Gastrocnemius medialis (tissue), 4 donors: ENCODE measurements around the gene PHKA2. TPM values are rescaled to one million over a fixed set of nuclear protein-coding genes. Genes with fewer than 3 reads are reported as not detected.
"Not testable (repeated sequence)": the region's sequence is repeated elsewhere in the genome, so short reads cannot be mapped to it uniquely, and the experiment has no call there.

Experiments
- ATAC-seq, 2 donors: fragments of 150-250 bp; one replicate each; pipeline ENCODE4 v1.9.1; 2016
- DNase-seq, 2 donors: peaks; one replicate each; pipeline ENCODE4 v3.0.0-alpha.2; 2019
- H3K27ac ChIP-seq, 4 donors: fragments of 200-600 bp; sonication (generic); 1 replicate in 1 of 4; 2 replicates in 3 of 4; pipeline ENCODE4 v1.5.1; 2016 to 2018; ENCODE audit warnings: mild to moderate bottlenecking in 2 of 4, moderate library complexity in 1 of 4
- H3K27me3 ChIP-seq, 3 donors: fragments of 200-600 bp; sonication (generic) in 2 of 3; 1 replicate in 1 of 3; 2 replicates in 2 of 3; pipeline versions ENCODE4 v1.5.1 to v1.6.0; 2016 to 2019; ENCODE audit warnings: mild to moderate bottlenecking in 1 of 3, moderate library complexity in 1 of 3
- H3K36me3 ChIP-seq, 2 donors: fragments of 200-600 bp; sonication (generic) in 1 of 2; one replicate each; pipeline ENCODE4 v1.5.1; 2017 to 2018
- H3K4me1 ChIP-seq, 2 donors: fragments of 200-600 bp; sonication (generic) in 1 of 2; one replicate each; pipeline ENCODE4 v1.5.1; 2016 to 2017; ENCODE audit warnings: mild to moderate bottlenecking in 2 of 2
- H3K4me3 ChIP-seq, 4 donors: fragments of 200-600 bp; sonication (generic) in 3 of 4; 1 replicate in 1 of 4; 2 replicates in 3 of 4; pipeline ENCODE4 v1.5.1; 2016 to 2019; ENCODE audit warnings: mild to moderate bottlenecking in 2 of 4
- H3K9me3 ChIP-seq, 3 donors: fragments of 200-600 bp; sonication (generic) in 2 of 3; 1 replicate in 1 of 3; 2 replicates in 2 of 3; pipeline ENCODE4 v1.5.1; 2016 to 2019
- POLR2A ChIP-seq, 2 donors: fragments of 450-650 bp; IDR thresholded peaks; one replicate each; pipeline ENCODE4 v1.6.1; 2017; ENCODE audit warnings: antibody characterized with exemption in 2 of 2, mild to moderate bottlenecking in 2 of 2, moderate library complexity in 2 of 2
- in situ Hi-C, 4 donors: fragments of 200-750 bp; cut with MboI; loops; one replicate each; pipeline versions ENCODE4 v1.15.0 to v1.8.0; 2017; ENCODE audit warnings: low sequenced_read_pairs in 4 of 4
- intact Hi-C: fragments of 100-400 bp; cut with DNase I; formaldehyde crosslinking; loops from one replicate; pipeline ENCODE4 v1.15.1; 2023; ENCODE audit warnings: low total_unique reads
- total RNA-seq, 4 donors: library from RNA; depleted of rRNA; stranded (reverse); fragments of >200 nt; gene quantifications; one replicate each; pipeline versions ENCODE4 v1.1.0 to v1.2.3, GENCODE V29; 2016
- TF ChIP-seq, protein P1 (sequence below), 5 experiments: fragments of 450-650 bp in 3 of 5; fragments of 200-600 bp in 2 of 5; sonication (generic) in 2 of 5; IDR thresholded peaks in 4 of 5; conservative IDR thresholded peaks in 1 of 5; 1 replicate in 4 of 5; 2 replicates in 1 of 5; pipeline ENCODE4 v1.5.1; 2016 to 2019; ENCODE audit warnings: antibody characterized with exemption in 5 of 5, mild to moderate bottlenecking in 3 of 5, moderate library complexity in 3 of 5

Gene PHKA2
- total RNA-seq, 4 donors from 2014 or later, result 4.6 to 20.6 (median 11.0) TPM

DNA sequence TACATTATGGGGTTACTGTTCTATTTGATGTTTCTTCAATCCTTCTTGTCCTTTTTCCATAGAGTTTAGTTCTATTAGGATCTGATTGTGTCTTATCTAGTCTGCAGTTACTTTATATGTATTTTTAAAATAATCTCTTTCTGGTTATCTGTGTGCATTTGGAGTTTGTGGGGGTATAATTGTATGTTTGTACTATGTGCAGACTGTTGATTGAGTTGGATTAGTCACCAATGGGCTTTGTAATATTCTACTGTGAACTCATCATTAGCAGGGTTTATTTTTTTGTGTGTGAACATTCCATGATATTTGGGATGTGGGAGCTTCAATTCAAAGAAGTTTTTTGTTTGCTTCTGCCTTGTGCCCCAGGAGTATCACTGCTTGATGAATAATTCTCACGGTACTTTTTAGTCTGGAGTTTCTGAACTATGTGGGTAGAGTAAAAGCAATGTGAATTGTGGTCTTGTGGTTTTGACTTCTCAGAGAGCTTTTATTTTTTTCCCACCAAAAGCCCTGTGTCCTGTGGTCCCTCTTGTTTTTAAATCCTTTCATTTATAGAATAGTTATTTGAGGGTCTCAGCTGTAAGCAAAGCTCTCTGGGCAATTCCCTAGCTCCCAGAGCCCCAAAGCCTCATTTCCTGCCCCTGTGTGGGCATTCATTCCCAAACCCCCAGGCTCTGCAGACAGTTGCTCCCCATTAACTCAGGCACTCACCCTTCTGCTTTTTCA is 127.8 kb downstream of the PHKA2 start:
- H3K4me3 ChIP-seq, result no peak overlapping the region
- no peak for ATAC-seq
- intact Hi-C loops, result no loop called here
- DNase-seq, result no peak
- in situ Hi-C loops, result loop anchor here in 1 of 4 donors (25.0 kb wide), 1 partner anchor 94 kb away; no protein-coding TSS in a partner anchor
- H3K27me3 ChIP-seq, result no peaks in the 10 kb centered on the region
- H3K9me3 ChIP-seq, result no peaks in the 10 kb centered on the region
- H3K36me3 ChIP-seq, result no peaks in the 10 kb centered on the region
- no peak overlapping the region for H3K27ac ChIP-seq
- TF ChIP-seq POLR2A (IDR thresholded peaks at IDR 0.05), result no peak
- TF ChIP-seq, protein P1, sequence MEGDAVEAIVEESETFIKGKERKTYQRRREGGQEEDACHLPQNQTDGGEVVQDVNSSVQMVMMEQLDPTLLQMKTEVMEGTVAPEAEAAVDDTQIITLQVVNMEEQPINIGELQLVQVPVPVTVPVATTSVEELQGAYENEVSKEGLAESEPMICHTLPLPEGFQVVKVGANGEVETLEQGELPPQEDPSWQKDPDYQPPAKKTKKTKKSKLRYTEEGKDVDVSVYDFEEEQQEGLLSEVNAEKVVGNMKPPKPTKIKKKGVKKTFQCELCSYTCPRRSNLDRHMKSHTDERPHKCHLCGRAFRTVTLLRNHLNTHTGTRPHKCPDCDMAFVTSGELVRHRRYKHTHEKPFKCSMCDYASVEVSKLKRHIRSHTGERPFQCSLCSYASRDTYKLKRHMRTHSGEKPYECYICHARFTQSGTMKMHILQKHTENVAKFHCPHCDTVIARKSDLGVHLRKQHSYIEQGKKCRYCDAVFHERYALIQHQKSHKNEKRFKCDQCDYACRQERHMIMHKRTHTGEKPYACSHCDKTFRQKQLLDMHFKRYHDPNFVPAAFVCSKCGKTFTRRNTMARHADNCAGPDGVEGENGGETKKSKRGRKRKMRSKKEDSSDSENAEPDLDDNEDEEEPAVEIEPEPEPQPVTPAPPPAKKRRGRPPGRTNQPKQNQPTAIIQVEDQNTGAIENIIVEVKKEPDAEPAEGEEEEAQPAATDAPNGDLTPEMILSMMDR (IDR thresholded peaks at IDR 0.05 in 4 of 5, conservative IDR thresholded peaks at IDR 0.05 in 1 of 5), result no peak
- H3K4me1 ChIP-seq, result no peaks in the 10 kb centered on the region

DNA sequence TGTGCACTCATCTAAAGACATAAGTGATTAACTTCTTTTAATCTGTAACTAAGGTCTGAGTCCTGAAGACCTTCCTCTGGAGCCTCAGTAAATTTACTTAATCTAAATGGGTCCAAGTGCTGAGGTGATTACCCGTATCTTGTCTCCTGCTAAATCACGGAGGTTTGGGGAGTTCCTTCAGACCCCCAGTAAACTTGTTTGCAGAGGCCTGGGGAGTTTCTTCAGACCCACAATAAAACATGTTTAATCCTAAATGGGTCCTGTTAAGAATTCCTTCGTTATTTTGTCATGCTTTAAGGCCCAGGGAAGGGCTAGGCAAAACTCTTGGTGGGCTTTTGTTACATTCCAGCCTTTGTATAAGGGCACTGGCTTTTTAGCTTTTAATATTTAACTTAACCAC is 136.0 kb downstream of the PHKA2 start:
- ATAC-seq, H3K4me3 ChIP-seq, intact Hi-C loops, in situ Hi-C loops, H3K9me3 ChIP-seq, H3K27ac ChIP-seq, DNase-seq, H3K27me3 ChIP-seq, H3K36me3 ChIP-seq, H3K4me1 ChIP-seq: not testable (repeated sequence)

Other genes starting within 250 kb of the PHKA2 start
- under 1 TPM in 2 of 4 donors, not detected in 2; 0.11 to 0.16 TPM for gene ADGRG2, start 138.4 kb upstream of the PHKA2 start, total RNA-seq